ENCODE data around the gene ARL5A.

DNA sequence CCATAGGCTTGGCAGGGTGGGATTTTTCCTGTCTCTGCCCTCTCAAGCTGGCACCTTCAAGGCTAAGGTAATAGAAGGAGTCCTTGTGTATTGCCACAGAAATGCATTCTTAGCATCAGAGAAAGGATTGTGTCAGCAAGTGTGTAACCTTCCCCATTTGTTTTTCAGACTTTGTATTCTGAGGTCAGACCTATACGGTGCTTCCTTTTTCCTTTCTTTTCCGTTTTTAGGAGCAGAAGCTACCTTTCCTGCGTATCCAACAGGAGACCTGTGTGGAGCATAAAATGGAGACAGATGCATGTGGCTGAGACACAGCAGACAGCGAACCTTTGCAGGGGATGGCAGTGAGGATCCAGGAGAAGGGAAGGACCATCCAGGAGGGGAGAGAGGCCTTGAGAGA, 46.6 kb downstream of the ARL5A start:
- no peak for TF ChIP-seq CTCF (IDR thresholded peaks at IDR 0.05)
- TF ChIP-seq POLR2AphosphoS5 (IDR thresholded peaks at IDR 0.05) = no peak
